ENCODE data around the gene S100A7A.

S100A7A gene

DNA sequence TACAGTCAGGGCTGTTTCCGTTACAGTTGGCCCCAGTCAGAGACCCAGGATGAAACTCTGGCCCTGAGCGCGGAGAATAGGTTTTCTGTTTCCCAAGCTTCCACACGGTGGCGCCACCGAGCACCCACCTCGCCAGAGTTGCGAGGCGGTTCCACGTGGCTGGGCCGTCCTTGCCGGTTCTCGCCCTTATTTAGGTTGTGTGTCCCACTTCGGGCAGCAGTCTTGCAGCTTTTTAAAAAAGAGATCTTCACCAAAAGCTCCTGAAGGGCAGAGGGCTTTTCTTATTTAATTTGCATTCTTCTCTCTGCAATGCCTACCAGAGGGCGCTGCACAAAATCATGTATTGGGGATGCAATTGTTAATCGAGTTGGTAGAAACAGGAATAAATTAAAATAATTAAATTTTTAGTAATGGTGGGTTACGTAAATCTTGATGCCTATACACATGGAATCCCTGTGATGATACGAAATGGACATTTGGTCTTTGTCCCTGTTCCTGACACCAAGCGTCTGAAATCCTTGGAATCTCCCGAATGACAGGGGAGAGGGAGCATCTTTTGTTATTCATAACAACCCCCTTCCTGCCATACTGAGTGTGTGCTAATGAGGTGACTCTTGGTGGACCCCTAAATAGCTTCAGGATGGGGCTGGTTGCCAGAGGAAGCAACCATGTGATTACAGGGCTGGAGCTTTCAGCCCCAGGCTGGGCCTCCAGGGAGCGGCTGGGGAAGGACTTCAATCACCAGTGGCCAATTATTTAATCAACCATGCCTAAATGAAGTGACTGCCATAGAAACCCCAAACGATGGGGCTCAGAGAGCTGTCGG, 49.7 kb downstream of the S100A7A start:
- DNase-seq: no peak

DNA sequence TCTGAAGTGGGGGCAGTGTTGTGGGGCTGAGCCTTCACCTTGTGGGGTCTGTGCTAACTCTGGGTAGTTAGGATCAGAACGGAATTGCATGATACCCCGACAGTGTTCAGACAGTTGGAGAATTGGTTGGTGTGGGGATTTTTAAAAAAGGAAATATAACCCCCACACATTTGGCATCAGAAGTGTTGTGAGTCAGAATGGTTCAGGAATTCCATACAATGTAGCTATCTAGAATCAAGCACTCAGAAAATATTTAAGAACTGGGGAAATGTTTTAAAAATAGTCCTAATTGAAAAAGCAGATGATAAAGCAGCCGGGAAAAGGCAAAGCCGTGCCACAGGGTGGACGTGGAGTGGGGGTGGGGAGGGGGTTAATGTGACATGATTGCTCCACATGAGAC, 50.6 kb downstream of the S100A7A start:
- no peak for DNase-seq

DNA sequence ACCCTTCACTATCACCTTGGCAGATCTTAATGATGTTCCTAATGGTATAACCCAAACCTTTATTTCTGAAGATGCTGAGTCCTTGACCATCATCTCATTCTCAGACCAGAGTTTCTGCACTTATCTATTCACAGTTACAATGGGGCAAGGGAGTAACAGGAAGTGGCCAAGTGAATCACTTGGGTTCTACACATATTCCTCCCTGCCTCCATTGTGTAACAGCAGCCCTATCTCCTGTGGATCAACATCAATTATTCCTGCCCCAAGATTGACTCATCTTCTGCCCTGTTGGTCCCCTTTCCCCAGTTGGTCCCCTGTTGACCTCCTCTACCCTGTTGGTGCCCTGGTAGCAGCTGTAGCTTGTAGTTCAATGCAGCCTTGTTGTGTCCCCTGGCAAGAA, 54.4 kb downstream of the S100A7A start:
- no peak for DNase-seq
